HG03103 (cell line): ENCODE results near the gene ZNF575.
"Not testable (repeated sequence)": the region's sequence is repeated elsewhere in the genome, so short reads cannot be mapped to it uniquely, and the experiment has no call there.

Experiments used
- ATAC-seq: cut with Tn5 transposase; IDR thresholded peaks from one replicate; pipeline ENCODE4 v1.9.1; 2021; ENCODE audit warnings: low read depth; ENCODE audit not compliant: unreplicated experiment

Gene ZNF575

GRCh38 chr19:43507880-43508279 is 25.1 kb upstream of the ZNF575 start:
- ATAC-seq, result no peak

- ATAC-seq, result no peak
Measured at GRCh38 chr19:43510713-43511112, 22.3 kb upstream of the ZNF575 start.

GRCh38 chr19:43511324-43511723 is 21.7 kb upstream of the ZNF575 start:
- ATAC-seq, result no peak

GRCh38 chr19:43512399-43512798 is 20.6 kb upstream of the ZNF575 start:
- not testable (repeated sequence) for ATAC-seq

- ATAC-seq, result no peak
Measured at GRCh38 chr19:43518051-43518450, 14.9 kb upstream of the ZNF575 start.

GRCh38 chr19:43519436-43520088 is 13.4 kb upstream of the ZNF575 start:
- ATAC-seq, result no peak

GRCh38 chr19:43522929-43523328 is 10.1 kb upstream of the ZNF575 start:
- ATAC-seq, result no peak

- ATAC-seq, result not testable (repeated sequence)
Measured at GRCh38 chr19:43523696-43524095, 9.3 kb upstream of the ZNF575 start.

GRCh38 chr19:43524922-43525835 is 7.8 kb upstream of the ZNF575 start:
- ATAC-seq, result peak; percentile 39

GRCh38 chr19:43525836-43526771 is 6.9 kb upstream of the ZNF575 start:
- no peak for ATAC-seq

- no peak for ATAC-seq
Measured at GRCh38 chr19:43526884-43527859, 5.8 kb upstream of the ZNF575 start, which contains the start of gene ETHE1. ETHE1 (minus strand) TSS chr19:43527201; CDS start chr19:43527177, 24 bp downstream.

GRCh38 chr19:43527860-43528622 is 4.9 kb upstream of the ZNF575 start:
- ATAC-seq, result no peak

- no peak for ATAC-seq
Measured at GRCh38 chr19:43532571-43532961, 422 bp upstream of the ZNF575 start.

- peak; percentile 63 for ATAC-seq
Measured at GRCh38 chr19:43533546-43534304, 737 bp downstream of the ZNF575 start.

- ATAC-seq, result no peak
Measured at GRCh38 chr19:43534305-43534815, 1.4 kb downstream of the ZNF575 start.

GRCh38 chr19:43534816-43535761 is 2.1 kb downstream of the ZNF575 start:
- ATAC-seq, result no peak

- no peak for ATAC-seq
Measured at GRCh38 chr19:43538922-43539321, 5.9 kb downstream of the ZNF575 start.
